ENCODE data around the gene ALDH1L1. TPM values are rescaled to one million over a fixed set of nuclear protein-coding genes. Genes with fewer than 3 reads are reported as not detected.

The ALDH1L1 gene
- total and polyA plus RNA-seq, 2 of the 4 experiments (the other 2 are of a cell fraction), result not detected

GRCh38 chr3:126154391-126155279, 25.8 kb downstream of the ALDH1L1 start (continued):
- TF ChIP-seq RCOR1 (IDR thresholded peaks at IDR 0.05; ENCODE audit: insufficient replicate concordance, low read length), result no peak

GRCh38 chr3:126153695-126154360, 26.6 kb downstream of the ALDH1L1 start:
- TF ChIP-seq MAZ (IDR thresholded peaks at IDR 0.05; ENCODE audit: borderline replicate concordance, low read depth, low read length) (no peak), RAD21 (IDR thresholded peaks at IDR 0.05; ENCODE audit: low read length) (no peak), POLR2A (IDR thresholded peaks at IDR 0.05; ENCODE audit: low read depth, low read length) (no peak)
- H2AK5ac ChIP-seq (ENCODE audit: low read depth, low read length), result no peak overlapping the region
- no peak for ATAC-seq (ENCODE audit: low read depth)
- H3K79me1 ChIP-seq (ENCODE audit: low read depth in 1 of 2, low read length in 2 of 2), result no peaks in the 10 kb centered on the region
- no peak overlapping the region for H3K14ac ChIP-seq (replicated peaks; ENCODE audit: low read depth, low read length)
- ChIA-PET CTCF (no interaction called here), POLR2A (ENCODE audit: unreplicated experiment) (no interaction called here)
- no peak overlapping the region for H2BK15ac ChIP-seq (ENCODE audit: low read depth, low read length)
- H3K4me1 ChIP-seq (ENCODE audit: control insufficient read depth, insufficient read depth, low read length), result no peaks in the 10 kb centered on the region
- H4K8ac ChIP-seq (ENCODE audit: low read depth in 2 of 2, low read length in 2 of 2), result no peak overlapping the region
- no TSS peak for BruUV-seq (replicated peaks)
- 71% methylated on average over 1 of the region's 8 CpGs; no CpG with 5 or more reads in 1 of the 2 experiments for WGBS, 2 experiments (ENCODE audit: extremely low coverage in 2 of 2, insufficient read length in 1 of 2)
- H4K5ac ChIP-seq (ENCODE audit: low read depth, low read length), result no peak overlapping the region
- in situ Hi-C loops (cut with MboI; ENCODE audit: low sequenced_read_pairs), result no loop called here
- no peak overlapping the region for H3K4me2 ChIP-seq (ENCODE audit: low read depth, low read length)
- no peak overlapping the region for H3K18ac ChIP-seq (ENCODE audit: low read depth, low read length)
- H3K9me3 ChIP-seq (ENCODE audit: control insufficient read depth, insufficient read depth, low read length), result no peaks in the 10 kb centered on the region
- H3K56ac ChIP-seq (ENCODE audit: extremely low read depth, insufficient read depth, low read length), result no peak overlapping the region
- H2BK5ac ChIP-seq (ENCODE audit: low read depth, low read length, poor library complexity, severe bottlenecking), result no peak overlapping the region
- dilution Hi-C loops (cut with HindIII; ENCODE audit: low sequenced_read_pairs, unreplicated experiment), result no loop called here
- no peaks in the 10 kb centered on the region for H3K36me3 ChIP-seq (ENCODE audit: control insufficient read depth, insufficient read depth, low read length)
- no peak overlapping the region for H3K9ac ChIP-seq (ENCODE audit: low read depth, low read length)
- no peak overlapping the region for H2AK9ac ChIP-seq (replicated peaks; ENCODE audit: low read depth, low read length, poor library complexity)
- H4K91ac ChIP-seq (ENCODE audit: insufficient read depth, low read depth, low read length), result no peak overlapping the region
- peaks cover 18% of the 10 kb centered on the region for H3K27me3 ChIP-seq (ENCODE audit: control insufficient read depth, insufficient read depth, low read length)
- H2BK120ac ChIP-seq (ENCODE audit: low read depth, low read length), result no peak overlapping the region
- H2BK20ac ChIP-seq (ENCODE audit: low read depth, low read length), result no peak overlapping the region
- H3K9me1 ChIP-seq (ENCODE audit: insufficient read depth, low read length), result no peaks in the 10 kb centered on the region
- no peak for DNase-seq
- no peak overlapping the region for H3K4me3 ChIP-seq (ENCODE audit: insufficient read depth, low read depth, low read length)
- H2AFZ ChIP-seq (replicated peaks; ENCODE audit: low read length, poor library complexity), result no peak overlapping the region
- no peak overlapping the region for H3K23ac ChIP-seq (ENCODE audit: low read depth, low read length)
- intact Hi-C loops (cut with micrococcal nuclease), result no loop called here
- no peak overlapping the region for H3K27ac ChIP-seq (ENCODE audit: insufficient read depth, low read length)
- no peak overlapping the region for H3K4ac ChIP-seq (ENCODE audit: low read depth, low read length)
- H4K20me1 ChIP-seq (ENCODE audit: insufficient read depth, low read length), result no peaks in the 10 kb centered on the region
